Breast epithelium (tissue), 4 donors: ENCODE data around the gene TOLLIP. TPM values are rescaled to one million over a fixed set of nuclear protein-coding genes. Genes with fewer than 3 reads are reported as not detected.

Source experiments
- DNase-seq, 2 donors: peaks; one replicate each; pipeline ENCODE4 v3.0.0-alpha.2; 2019; ENCODE audit warnings: low spot score in 2 of 2
- H3K27ac ChIP-seq, 2 donors: fragments of 200-600 bp; sonication (generic) in 1 of 2; one replicate each; pipeline ENCODE4 v1.5.1; 2016 to 2019; ENCODE audit warnings: mild to moderate bottlenecking in 1 of 2
- H3K27me3 ChIP-seq, 2 donors: fragments of 200-600 bp; sonication (generic) in 1 of 2; one replicate each; pipeline versions ENCODE4 v1.5.1 to v1.6.0; 2017 to 2019; ENCODE audit warnings: control low read depth in 1 of 2, mild to moderate bottlenecking in 1 of 2
- H3K36me3 ChIP-seq: fragments of 200-600 bp; one replicate; pipeline ENCODE4 v1.5.1; 2019
- H3K4me1 ChIP-seq, 2 donors: fragments of 200-600 bp; sonication (generic); one replicate each; pipeline ENCODE4 v1.5.1; 2016 to 2019; ENCODE audit warnings: control low read depth in 1 of 2
- H3K4me3 ChIP-seq, 3 donors: fragments of 200-600 bp; sonication (generic); 1 replicate in 2 of 3; 2 replicates in 1 of 3; pipeline ENCODE4 v1.5.1; 2016 to 2019; ENCODE audit warnings: mild to moderate bottlenecking in 3 of 3, moderate library complexity in 2 of 3
- H3K9me3 ChIP-seq, 2 donors: fragments of 200-600 bp; sonication (generic) in 1 of 2; one replicate each; pipeline ENCODE4 v1.5.1; 2016 to 2019; ENCODE audit warnings: control low read depth in 1 of 2
- POLR2A ChIP-seq: fragments of 450-650 bp; IDR thresholded peaks from one replicate; pipeline ENCODE4 v1.6.1; 2016; ENCODE audit warnings: antibody characterized with exemption, mild to moderate bottlenecking, moderate library complexity
- POLR2AphosphoS5 ChIP-seq, 3 donors: sonication (generic); formaldehyde crosslinking; IDR thresholded peaks; one replicate each; pipeline ENCODE4 v1.6.1; 2017; ENCODE audit warnings: antibody characterized with exemption in 3 of 3
- intact Hi-C: fragments of 100-400 bp; cut with DNase I; formaldehyde crosslinking; loops from one replicate; pipeline ENCODE4 v1.15.1; 2023; ENCODE audit warnings: low total_unique reads
- total RNA-seq, 3 donors: library from RNA; depleted of rRNA; stranded (reverse); fragments of >200 nt; gene quantifications; one replicate each; pipeline ENCODE4 v1.1.0, GENCODE V29; 2016
- TF ChIP-seq, protein P1 (sequence below), 3 donors: fragments of 450-650 bp; IDR thresholded peaks; one replicate each; pipeline ENCODE4 v1.5.1; 2016 to 2017; ENCODE audit warnings: antibody characterized with exemption in 3 of 3, mild to moderate bottlenecking in 3 of 3, moderate library complexity in 3 of 3

The TOLLIP gene
- total RNA-seq, 3 donors from 2014 or later = 32.8 to 47.2 (median 41.0) TPM

- Histone ChIP-seq H3K36me3 (no peaks in the 10 kb centered on the region), H3K4me1 (no peaks in the 10 kb centered on the region), H3K4me3 (no peak overlapping the region), H3K27me3 (no peaks in the 10 kb centered on the region), H3K27ac (no peak overlapping the region), H3K9me3 (no peaks in the 10 kb centered on the region)
- intact Hi-C loops = no loop called here
- TF ChIP-seq, protein P1, sequence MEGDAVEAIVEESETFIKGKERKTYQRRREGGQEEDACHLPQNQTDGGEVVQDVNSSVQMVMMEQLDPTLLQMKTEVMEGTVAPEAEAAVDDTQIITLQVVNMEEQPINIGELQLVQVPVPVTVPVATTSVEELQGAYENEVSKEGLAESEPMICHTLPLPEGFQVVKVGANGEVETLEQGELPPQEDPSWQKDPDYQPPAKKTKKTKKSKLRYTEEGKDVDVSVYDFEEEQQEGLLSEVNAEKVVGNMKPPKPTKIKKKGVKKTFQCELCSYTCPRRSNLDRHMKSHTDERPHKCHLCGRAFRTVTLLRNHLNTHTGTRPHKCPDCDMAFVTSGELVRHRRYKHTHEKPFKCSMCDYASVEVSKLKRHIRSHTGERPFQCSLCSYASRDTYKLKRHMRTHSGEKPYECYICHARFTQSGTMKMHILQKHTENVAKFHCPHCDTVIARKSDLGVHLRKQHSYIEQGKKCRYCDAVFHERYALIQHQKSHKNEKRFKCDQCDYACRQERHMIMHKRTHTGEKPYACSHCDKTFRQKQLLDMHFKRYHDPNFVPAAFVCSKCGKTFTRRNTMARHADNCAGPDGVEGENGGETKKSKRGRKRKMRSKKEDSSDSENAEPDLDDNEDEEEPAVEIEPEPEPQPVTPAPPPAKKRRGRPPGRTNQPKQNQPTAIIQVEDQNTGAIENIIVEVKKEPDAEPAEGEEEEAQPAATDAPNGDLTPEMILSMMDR (IDR thresholded peaks at IDR 0.05) = no peak
- TF ChIP-seq POLR2AphosphoS5 (IDR thresholded peaks at IDR 0.05) (no peak), POLR2A (no peak)
- DNase-seq = no peak
Observed at GRCh38 chr11:1255151-1255550, 54.3 kb downstream of the TOLLIP start.

GRCh38 chr11:1254733-1255132 is 54.7 kb downstream of the TOLLIP start:
- Histone ChIP-seq H3K27me3 (no peaks in the 10 kb centered on the region), H3K4me1 (no peaks in the 10 kb centered on the region), H3K27ac (no peak overlapping the region), H3K4me3 (no peak overlapping the region), H3K36me3 (no peaks in the 10 kb centered on the region), H3K9me3 (no peaks in the 10 kb centered on the region)
- DNase-seq = no peak
- TF ChIP-seq, protein P1 (IDR thresholded peaks at IDR 0.05) = no peak
- TF ChIP-seq POLR2A (no peak), POLR2AphosphoS5 (IDR thresholded peaks at IDR 0.05) (no peak)
- intact Hi-C loops = no loop called here

GRCh38 chr11:1254086-1254648 is 55.3 kb downstream of the TOLLIP start:
- Histone ChIP-seq H3K27ac (no peak overlapping the region), H3K27me3 (no peaks in the 10 kb centered on the region), H3K36me3 (no peaks in the 10 kb centered on the region), H3K9me3 (no peaks in the 10 kb centered on the region), H3K4me3 (no peak overlapping the region), H3K4me1 (no peaks in the 10 kb centered on the region)
- TF ChIP-seq POLR2AphosphoS5 (IDR thresholded peaks at IDR 0.05) = no peak
- no peak for TF ChIP-seq POLR2A
- TF ChIP-seq, protein P1 (IDR thresholded peaks at IDR 0.05) = no peak
- intact Hi-C loops = no loop called here
- no peak for DNase-seq

DNA sequence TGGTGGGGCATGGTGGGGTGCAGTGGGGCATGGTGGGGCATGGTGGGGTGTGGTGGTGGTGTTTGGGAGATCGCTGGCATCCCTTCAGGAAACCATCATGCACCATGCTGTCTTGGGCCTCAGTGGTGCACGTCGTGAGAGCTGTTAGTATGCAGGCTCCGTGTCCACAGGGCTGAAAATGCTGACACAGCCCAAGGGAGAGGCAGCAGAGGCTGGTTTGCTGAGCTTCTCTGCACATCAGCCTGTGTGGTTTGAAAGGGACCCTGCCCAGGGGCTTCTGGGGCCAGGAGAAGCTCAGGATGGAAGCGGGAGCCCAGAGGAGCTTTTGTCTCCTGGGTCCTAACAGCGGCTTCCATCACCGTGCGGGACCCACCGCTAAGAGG is 56.3 kb downstream of the TOLLIP start:
- no peak for TF ChIP-seq POLR2A
- TF ChIP-seq POLR2AphosphoS5 (IDR thresholded peaks at IDR 0.05) = no peak
- DNase-seq = no peak
- H3K27me3 ChIP-seq = no peaks in the 10 kb centered on the region
- no peaks in the 10 kb centered on the region for H3K36me3 ChIP-seq
- H3K4me1 ChIP-seq = no peaks in the 10 kb centered on the region
- intact Hi-C loops = no loop called here
- no peak overlapping the region for H3K4me3 ChIP-seq
- H3K9me3 ChIP-seq = no peaks in the 10 kb centered on the region
- H3K27ac ChIP-seq = no peak overlapping the region

- TF ChIP-seq POLR2A (no peak), POLR2AphosphoS5 (IDR thresholded peaks at IDR 0.05) (no peak)
- TF ChIP-seq, protein P1 (IDR thresholded peaks at IDR 0.05) = no peak
- no peak overlapping the region for H3K4me3 ChIP-seq
Observed at GRCh38 chr11:1252371-1253102, 56.9 kb downstream of the TOLLIP start.

More at GRCh38 chr11:1252371-1253102, 56.9 kb downstream of the TOLLIP start:
- DNase-seq = no peak
- Histone ChIP-seq H3K9me3 (no peaks in the 10 kb centered on the region), H3K27me3 (no peaks in the 10 kb centered on the region), H3K36me3 (no peaks in the 10 kb centered on the region), H3K27ac (no peak overlapping the region), H3K4me1 (no peaks in the 10 kb centered on the region)
- intact Hi-C loops = no loop called here
